ENCODE measurements around the gene RAB12.

The RAB12 gene

GRCh38 chr18:8626414-8627106 lies 17.3 kb downstream of the RAB12 start:
- H3K27me3 ChIP-seq (ENCODE audit: control insufficient read depth, insufficient read depth, low read length): no peaks in the 10 kb centered on the region
- peaks cover 56% of the 10 kb centered on the region for H3K36me3 ChIP-seq (ENCODE audit: control insufficient read depth, insufficient read depth, low read length)
- no peak overlapping the region for H3K27ac ChIP-seq (ENCODE audit: low read depth, low read length)

GRCh38 chr18:8627107-8627472 lies 17.9 kb downstream of the RAB12 start:
- Histone ChIP-seq H3K27ac (ENCODE audit: low read depth, low read length) (no peak overlapping the region), H3K9me3 (ENCODE audit: control insufficient read depth, insufficient read depth, low read depth, low read length) (no peaks in the 10 kb centered on the region), H3K36me3 (ENCODE audit: control insufficient read depth, insufficient read depth, low read length) (peaks cover 58% of the 10 kb centered on the region), H3K4me1 (ENCODE audit: control insufficient read depth, insufficient read depth, low read length) (peaks cover 75% of the 10 kb centered on the region), H3K27me3 (ENCODE audit: control insufficient read depth, insufficient read depth, low read length) (no peaks in the 10 kb centered on the region), H3K4me3 (ENCODE audit: low read depth, low read length) (no peak overlapping the region), H3K9ac (ENCODE audit: low read length) (no peak overlapping the region)

More at GRCh38 chr18:8626414-8627106, 17.3 kb downstream of the RAB12 start:
- Histone ChIP-seq H3K9ac (ENCODE audit: low read length) (no peak overlapping the region), H3K4me1 (ENCODE audit: control insufficient read depth, insufficient read depth, low read length) (peaks cover 79% of the 10 kb centered on the region), H3K4me3 (ENCODE audit: low read depth, low read length) (no peak overlapping the region), H3K9me3 (ENCODE audit: control insufficient read depth, insufficient read depth, low read depth, low read length) (no peaks in the 10 kb centered on the region)

GRCh38 chr18:8627540-8627939 lies 18.3 kb downstream of the RAB12 start:
- no peak overlapping the region for H3K9ac ChIP-seq (ENCODE audit: low read length)
- H3K4me3 ChIP-seq (ENCODE audit: low read depth, low read length): no peak overlapping the region
- no peaks in the 10 kb centered on the region for H3K27me3 ChIP-seq (ENCODE audit: control insufficient read depth, insufficient read depth, low read length)
- peaks cover 75% of the 10 kb centered on the region for H3K4me1 ChIP-seq (ENCODE audit: control insufficient read depth, insufficient read depth, low read length)
- H3K36me3 ChIP-seq (ENCODE audit: control insufficient read depth, insufficient read depth, low read length): peaks cover 62% of the 10 kb centered on the region
- H3K9me3 ChIP-seq (ENCODE audit: control insufficient read depth, insufficient read depth, low read depth, low read length): no peaks in the 10 kb centered on the region
- 0 out of 2 replicates have a peak overlapping the region, but pooled peaks have one; percentile 9 for H3K27ac ChIP-seq (ENCODE audit: low read depth, low read length)

- H3K27ac ChIP-seq (ENCODE audit: low read depth, low read length): no peak overlapping the region
- peaks cover 60% of the 10 kb centered on the region for H3K4me1 ChIP-seq (ENCODE audit: control insufficient read depth, insufficient read depth, low read length)
- no peak overlapping the region for H3K4me3 ChIP-seq (ENCODE audit: low read depth, low read length)
- no peaks in the 10 kb centered on the region for H3K9me3 ChIP-seq (ENCODE audit: control insufficient read depth, insufficient read depth, low read depth, low read length)
- no peak overlapping the region for H3K9ac ChIP-seq (ENCODE audit: low read length)
- no peaks in the 10 kb centered on the region for H3K27me3 ChIP-seq (ENCODE audit: control insufficient read depth, insufficient read depth, low read length)
- H3K36me3 ChIP-seq (ENCODE audit: control insufficient read depth, insufficient read depth, low read length): peaks cover 79% of the 10 kb centered on the region
These were observed 20.4 kb downstream of the RAB12 start for GRCh38 chr18:8629602-8630001.

- H3K9me3 ChIP-seq (ENCODE audit: control insufficient read depth, insufficient read depth, low read depth, low read length): no peaks in the 10 kb centered on the region
- peaks cover 79% of the 10 kb centered on the region for H3K36me3 ChIP-seq (ENCODE audit: control insufficient read depth, insufficient read depth, low read length)
- H3K27ac ChIP-seq (ENCODE audit: low read depth, low read length): no peak overlapping the region
- H3K27me3 ChIP-seq (ENCODE audit: control insufficient read depth, insufficient read depth, low read length): no peaks in the 10 kb centered on the region
- H3K4me1 ChIP-seq (ENCODE audit: control insufficient read depth, insufficient read depth, low read length): peaks cover 51% of the 10 kb centered on the region
- H3K9ac ChIP-seq (ENCODE audit: low read length): no peak overlapping the region
- H3K4me3 ChIP-seq (ENCODE audit: low read depth, low read length): no peak overlapping the region
These were observed 21.3 kb downstream of the RAB12 start for GRCh38 chr18:8630546-8630945.

- Histone ChIP-seq H3K4me3 (ENCODE audit: low read depth, low read length) (no peak overlapping the region), H3K27me3 (ENCODE audit: control insufficient read depth, insufficient read depth, low read length) (no peaks in the 10 kb centered on the region), H3K4me1 (ENCODE audit: control insufficient read depth, insufficient read depth, low read length) (peaks cover 45% of the 10 kb centered on the region), H3K9me3 (ENCODE audit: control insufficient read depth, insufficient read depth, low read depth, low read length) (no peaks in the 10 kb centered on the region), H3K9ac (ENCODE audit: low read length) (no peak overlapping the region), H3K36me3 (ENCODE audit: control insufficient read depth, insufficient read depth, low read length) (peaks cover 79% of the 10 kb centered on the region), H3K27ac (ENCODE audit: low read depth, low read length) (no peak overlapping the region)
These were observed 22.0 kb downstream of the RAB12 start for GRCh38 chr18:8631265-8631664.

- peaks cover 34% of the 10 kb centered on the region for H3K4me1 ChIP-seq (ENCODE audit: control insufficient read depth, insufficient read depth, low read length)
- no peak overlapping the region for H3K9ac ChIP-seq (ENCODE audit: low read length)
- peaks cover 80% of the 10 kb centered on the region for H3K36me3 ChIP-seq (ENCODE audit: control insufficient read depth, insufficient read depth, low read length)
- no peak overlapping the region for H3K4me3 ChIP-seq (ENCODE audit: low read depth, low read length)
- no peak overlapping the region for H3K27ac ChIP-seq (ENCODE audit: low read depth, low read length)
- H3K27me3 ChIP-seq (ENCODE audit: control insufficient read depth, insufficient read depth, low read length): no peaks in the 10 kb centered on the region
- H3K9me3 ChIP-seq (ENCODE audit: control insufficient read depth, insufficient read depth, low read depth, low read length): no peaks in the 10 kb centered on the region
These were observed 23.1 kb downstream of the RAB12 start for GRCh38 chr18:8632386-8632785.

- no peak overlapping the region for H3K9ac ChIP-seq (ENCODE audit: low read length)
- H3K9me3 ChIP-seq (ENCODE audit: control insufficient read depth, insufficient read depth, low read depth, low read length): no peaks in the 10 kb centered on the region
- no peak overlapping the region for H3K4me3 ChIP-seq (ENCODE audit: low read depth, low read length)
- H3K27me3 ChIP-seq (ENCODE audit: control insufficient read depth, insufficient read depth, low read length): no peaks in the 10 kb centered on the region
- H3K36me3 ChIP-seq (ENCODE audit: control insufficient read depth, insufficient read depth, low read length): peaks cover 93% of the 10 kb centered on the region
- H3K27ac ChIP-seq (ENCODE audit: low read depth, low read length): no peak overlapping the region
- peaks cover 12% of the 10 kb centered on the region for H3K4me1 ChIP-seq (ENCODE audit: control insufficient read depth, insufficient read depth, low read length)
These were observed 25.3 kb downstream of the RAB12 start for GRCh38 chr18:8634508-8634907.

- H3K27me3 ChIP-seq (ENCODE audit: control insufficient read depth, insufficient read depth, low read length): no peaks in the 10 kb centered on the region
- H3K36me3 ChIP-seq (ENCODE audit: control insufficient read depth, insufficient read depth, low read length): peaks cover 93% of the 10 kb centered on the region
- H3K4me3 ChIP-seq (ENCODE audit: low read depth, low read length): no peak overlapping the region
- H3K9ac ChIP-seq (ENCODE audit: low read length): no peak overlapping the region
- no peak overlapping the region for H3K27ac ChIP-seq (ENCODE audit: low read depth, low read length)
- H3K4me1 ChIP-seq (ENCODE audit: control insufficient read depth, insufficient read depth, low read length): peaks cover 7% of the 10 kb centered on the region
- no peaks in the 10 kb centered on the region for H3K9me3 ChIP-seq (ENCODE audit: control insufficient read depth, insufficient read depth, low read depth, low read length)
These were observed 25.9 kb downstream of the RAB12 start for GRCh38 chr18:8635087-8635486.

GRCh38 chr18:8639762-8640161 lies 30.5 kb downstream of the RAB12 start:
- Histone ChIP-seq H3K9ac (ENCODE audit: low read length) (no peak overlapping the region), H3K4me3 (ENCODE audit: low read depth, low read length) (no peak overlapping the region), H3K27ac (ENCODE audit: low read depth, low read length) (no peak overlapping the region), H3K4me1 (ENCODE audit: control insufficient read depth, insufficient read depth, low read length) (no peaks in the 10 kb centered on the region), H3K9me3 (ENCODE audit: control insufficient read depth, insufficient read depth, low read depth, low read length) (no peaks in the 10 kb centered on the region), H3K27me3 (ENCODE audit: control insufficient read depth, insufficient read depth, low read length) (no peaks in the 10 kb centered on the region), H3K36me3 (ENCODE audit: control insufficient read depth, insufficient read depth, low read length) (peaks cover 60% of the 10 kb centered on the region)

- Histone ChIP-seq H3K9ac (ENCODE audit: low read length) (no peak overlapping the region), H3K4me1 (ENCODE audit: control insufficient read depth, insufficient read depth, low read length) (no peaks in the 10 kb centered on the region), H3K9me3 (ENCODE audit: control insufficient read depth, insufficient read depth, low read depth, low read length) (peaks cover 2% of the 10 kb centered on the region; the same call in 1 of the 2 replicates), H3K27me3 (ENCODE audit: control insufficient read depth, insufficient read depth, low read length) (no peaks in the 10 kb centered on the region), H3K4me3 (ENCODE audit: low read depth, low read length) (no peak overlapping the region), H3K36me3 (ENCODE audit: control insufficient read depth, insufficient read depth, low read length) (peaks cover 24% of the 10 kb centered on the region), H3K27ac (ENCODE audit: low read depth, low read length) (no peak overlapping the region)
These were observed 34.2 kb downstream of the RAB12 start for GRCh38 chr18:8643326-8643878.
